Uterus (tissue), 2 donors: ENCODE measurements around the gene USP47.

Experiments
- CTCF ChIP-seq, 4 experiments: fragments of 200-600 bp in 2 of 4; fragments of 450-650 bp in 2 of 4; sonication (generic) in 2 of 4; IDR thresholded peaks; one replicate each; pipeline ENCODE4 v1.5.1; 2016 to 2019; ENCODE audit warnings: antibody characterized with exemption in 4 of 4, mild to moderate bottlenecking in 2 of 4, moderate library complexity in 1 of 4
- POLR2A ChIP-seq, 2 donors: fragments of 450-650 bp; IDR thresholded peaks; one replicate each; pipeline ENCODE4 v1.6.1; 2016; ENCODE audit warnings: antibody characterized with exemption in 2 of 2, mild to moderate bottlenecking in 1 of 2, moderate library complexity in 1 of 2

GRCh38 chr11:11967669-11968510, 126.1 kb downstream of the USP47 start:
- TF ChIP-seq CTCF (IDR thresholded peaks at IDR 0.05) (no peak), POLR2A (IDR thresholded peaks at IDR 0.05) (no peak)
